ENCODE data around the gene LENEP.

Gene LENEP

GRCh38 chr1:154956544-154956941 lies 36.8 kb upstream of the LENEP start:
- Mint-ChIP-seq H3K27ac (peak overlapping the region; percentile 91), H3K36me3 (peaks cover 10% of the 10 kb centered on the region), H3K4me3 (peak overlapping the region; percentile 92), H3K27me3 (no peaks in the 10 kb centered on the region), H3K4me1 (peaks cover 75% of the 10 kb centered on the region), H3K9me3 (no peaks in the 10 kb centered on the region)
- no peak for ATAC-seq

GRCh38 chr1:154957091-154957657 lies 36.2 kb upstream of the LENEP start:
- peak overlapping the region; percentile 91 for H3K27ac Mint-ChIP-seq
- H3K27me3 Mint-ChIP-seq, result no peaks in the 10 kb centered on the region
- ATAC-seq, result no peak
- peaks cover 70% of the 10 kb centered on the region for H3K4me1 Mint-ChIP-seq
- H3K36me3 Mint-ChIP-seq, result peaks cover 10% of the 10 kb centered on the region
- no peaks in the 10 kb centered on the region for H3K9me3 Mint-ChIP-seq
- H3K4me3 Mint-ChIP-seq, result no peak overlapping the region

GRCh38 chr1:154958036-154958435 lies 35.4 kb upstream of the LENEP start:
- Mint-ChIP-seq H3K9me3 (no peaks in the 10 kb centered on the region), H3K27me3 (no peaks in the 10 kb centered on the region), H3K36me3 (peaks cover 11% of the 10 kb centered on the region), H3K27ac (no peak overlapping the region), H3K4me3 (no peak overlapping the region), H3K4me1 (peaks cover 70% of the 10 kb centered on the region)
- ATAC-seq, result no peak

- H3K36me3 Mint-ChIP-seq, result peaks cover 19% of the 10 kb centered on the region
- peaks cover 70% of the 10 kb centered on the region for H3K4me1 Mint-ChIP-seq
- no peak for ATAC-seq
- H3K27ac Mint-ChIP-seq, result peak overlapping the region; percentile 17
- no peaks in the 10 kb centered on the region for H3K27me3 Mint-ChIP-seq
- H3K4me3 Mint-ChIP-seq, result no peak overlapping the region
- H3K9me3 Mint-ChIP-seq, result no peaks in the 10 kb centered on the region
Observed at GRCh38 chr1:154958681-154959425, 34.5 kb upstream of the LENEP start.

GRCh38 chr1:154959426-154959780 lies 34.0 kb upstream of the LENEP start:
- Mint-ChIP-seq H3K27me3 (no peaks in the 10 kb centered on the region), H3K27ac (peak overlapping the region; percentile 17), H3K4me3 (no peak overlapping the region), H3K36me3 (peaks cover 22% of the 10 kb centered on the region), H3K9me3 (no peaks in the 10 kb centered on the region), H3K4me1 (peaks cover 68% of the 10 kb centered on the region)
- no peak for ATAC-seq

GRCh38 chr1:154960446-154961136 lies 32.8 kb upstream of the LENEP start:
- ATAC-seq, result no peak
- Mint-ChIP-seq H3K36me3 (peaks cover 28% of the 10 kb centered on the region), H3K27ac (peak overlapping the region; percentile 91), H3K4me3 (peak overlapping the region; percentile 88), H3K9me3 (no peaks in the 10 kb centered on the region), H3K27me3 (no peaks in the 10 kb centered on the region), H3K4me1 (peaks cover 57% of the 10 kb centered on the region)

- Mint-ChIP-seq H3K27ac (peak within 1 kb of the TSS; percentile 91), H3K36me3 (peaks cover 33% of the 10 kb centered on the region), H3K4me1 (peaks cover 48% of the 10 kb centered on the region), H3K27me3 (no peaks in the 10 kb centered on the region), H3K9me3 (no peaks in the 10 kb centered on the region), H3K4me3 (peak within 1 kb of the TSS; percentile 88)
- ATAC-seq, result peak; percentile 93
Observed at GRCh38 chr1:154961207-154962155, 31.9 kb upstream of the LENEP start, which contains the start of gene PYGO2. Gene PYGO2 (minus strand): TSS chr1:154961782. CDS start chr1:154961576, 206 bp downstream.

GRCh38 chr1:154962156-154962749 lies 31.1 kb upstream of the LENEP start:
- peaks cover 43% of the 10 kb centered on the region for H3K4me1 Mint-ChIP-seq
- peaks cover 36% of the 10 kb centered on the region for H3K36me3 Mint-ChIP-seq
- no peaks in the 10 kb centered on the region for H3K27me3 Mint-ChIP-seq
- peak; percentile 44 for ATAC-seq
- H3K4me3 Mint-ChIP-seq, result peak overlapping the region; percentile 86
- no peaks in the 10 kb centered on the region for H3K9me3 Mint-ChIP-seq
- H3K27ac Mint-ChIP-seq, result peak overlapping the region; percentile 91

GRCh38 chr1:154962795-154963330 lies 30.5 kb upstream of the LENEP start:
- H3K27ac Mint-ChIP-seq, result peak overlapping the region; percentile 91
- ATAC-seq, result no peak
- H3K4me3 Mint-ChIP-seq, result peak overlapping the region; percentile 86
- no peaks in the 10 kb centered on the region for H3K9me3 Mint-ChIP-seq
- peaks cover 43% of the 10 kb centered on the region for H3K4me1 Mint-ChIP-seq
- H3K36me3 Mint-ChIP-seq, result peaks cover 41% of the 10 kb centered on the region
- H3K27me3 Mint-ChIP-seq, result no peaks in the 10 kb centered on the region

GRCh38 chr1:154963643-154964042 lies 29.7 kb upstream of the LENEP start:
- Mint-ChIP-seq H3K4me1 (peaks cover 44% of the 10 kb centered on the region), H3K27ac (peak overlapping the region; percentile 2), H3K9me3 (no peaks in the 10 kb centered on the region), H3K4me3 (no peak overlapping the region), H3K36me3 (peaks cover 49% of the 10 kb centered on the region), H3K27me3 (no peaks in the 10 kb centered on the region)
- ATAC-seq, result no peak

- no peaks in the 10 kb centered on the region for H3K9me3 Mint-ChIP-seq
- H3K27ac Mint-ChIP-seq, result no peak overlapping the region
- no peak overlapping the region for H3K4me3 Mint-ChIP-seq
- ATAC-seq, result no peak
- no peaks in the 10 kb centered on the region for H3K27me3 Mint-ChIP-seq
- H3K4me1 Mint-ChIP-seq, result peaks cover 47% of the 10 kb centered on the region
- peaks cover 50% of the 10 kb centered on the region for H3K36me3 Mint-ChIP-seq
Observed at GRCh38 chr1:154964359-154964758, 29.0 kb upstream of the LENEP start.

- ATAC-seq, result no peak
- H3K4me1 Mint-ChIP-seq, result peaks cover 40% of the 10 kb centered on the region
- H3K9me3 Mint-ChIP-seq, result no peaks in the 10 kb centered on the region
- no peak overlapping the region for H3K4me3 Mint-ChIP-seq
- H3K27ac Mint-ChIP-seq, result no peak overlapping the region
- peaks cover 50% of the 10 kb centered on the region for H3K36me3 Mint-ChIP-seq
- H3K27me3 Mint-ChIP-seq, result no peaks in the 10 kb centered on the region
Observed at GRCh38 chr1:154966111-154966510, 27.3 kb upstream of the LENEP start.

- Mint-ChIP-seq H3K27me3 (no peaks in the 10 kb centered on the region), H3K4me3 (no peak overlapping the region), H3K27ac (peak overlapping the region; percentile 3), H3K9me3 (no peaks in the 10 kb centered on the region), H3K36me3 (peaks cover 55% of the 10 kb centered on the region), H3K4me1 (peaks cover 48% of the 10 kb centered on the region)
- ATAC-seq, result no peak
Observed at GRCh38 chr1:154967331-154967950, 25.9 kb upstream of the LENEP start.

- H3K36me3 Mint-ChIP-seq, result peaks cover 47% of the 10 kb centered on the region
- no peaks in the 10 kb centered on the region for H3K27me3 Mint-ChIP-seq
- ATAC-seq, result no peak
- H3K4me3 Mint-ChIP-seq, result no peak overlapping the region
- no peaks in the 10 kb centered on the region for H3K9me3 Mint-ChIP-seq
- peaks cover 42% of the 10 kb centered on the region for H3K4me1 Mint-ChIP-seq
- peak overlapping the region; percentile 82 for H3K27ac Mint-ChIP-seq
Observed at GRCh38 chr1:154968731-154969130, 24.7 kb upstream of the LENEP start.

Data from stimulated activated memory B cell treated with anti-CD40 and anti-IgM and Interleukin-4, amounts not matched to agents 10 μg/mL and 1 μg/mL and 100 μg/mL, for 72 hours (primary cell).